ENCODE data around the gene SOX14.

GRCh38 chr3:137789236-137789635 lies 25.1 kb downstream of the SOX14 start:
- no peak for TF ChIP-seq ZBTB8A (tag by site-specific recombination; IDR thresholded peaks at IDR 0.05)
- TF ChIP-seq ZNF133 (tag by site-specific recombination; IDR thresholded peaks at IDR 0.05): no peak
- no peak for TF ChIP-seq CTCF (tag by site-specific recombination; IDR thresholded peaks at IDR 0.05)
- no peak for TF ChIP-seq ZBTB26 (tag by site-specific recombination; optimal IDR thresholded peaks at IDR 0.05)
- TF ChIP-seq ZSCAN18 (tag by site-specific recombination; IDR thresholded peaks at IDR 0.05): no peak
- no peak for TF ChIP-seq ZNF350 (tag by site-specific recombination; IDR thresholded peaks at IDR 0.05)
- no peak for TF ChIP-seq ZNF580 (tag by site-specific recombination; IDR thresholded peaks at IDR 0.05)
- TF ChIP-seq ZFHX2 (tag by site-specific recombination; conservative IDR thresholded peaks at IDR 0.05): no peak
- no peak for TF ChIP-seq ZNF274 (IDR thresholded peaks at IDR 0.05; ENCODE audit: low read length)
- no peak for TF ChIP-seq ZNF274 (tag by site-specific recombination; IDR thresholded peaks at IDR 0.05; ENCODE audit: borderline replicate concordance)
- no peak for TF ChIP-seq ZNF114 (tag by site-specific recombination; IDR thresholded peaks at IDR 0.05)
- TF ChIP-seq ZNF23 (tag by site-specific recombination; IDR thresholded peaks at IDR 0.05; ENCODE audit: borderline replicate concordance): no peak

Measured in HEK293 (cell line).